ENCODE data around the gene LDLRAD3.
"Not testable (repeated sequence)": the region's sequence is repeated elsewhere in the genome, so short reads cannot be mapped to it uniquely, and the experiment has no call there.

The LDLRAD3 gene

GRCh38 chr11:36024716-36025115, 80.9 kb downstream of the LDLRAD3 start:
- no peak for DNase-seq

GRCh38 chr11:36026315-36026968, 82.6 kb downstream of the LDLRAD3 start:
- no peak for DNase-seq

- DNase-seq: no peak
These were observed 83.9 kb downstream of the LDLRAD3 start for GRCh38 chr11:36027731-36028130.

GRCh38 chr11:36029616-36030015, 85.8 kb downstream of the LDLRAD3 start:
- DNase-seq: no peak

GRCh38 chr11:36030731-36031281, 86.9 kb downstream of the LDLRAD3 start:
- peak; percentile 74 for DNase-seq

GRCh38 chr11:36033082-36033751, 89.4 kb downstream of the LDLRAD3 start:
- no peak for DNase-seq

GRCh38 chr11:36033936-36034335, 90.1 kb downstream of the LDLRAD3 start:
- DNase-seq: no peak

GRCh38 chr11:36034551-36035331, 90.9 kb downstream of the LDLRAD3 start:
- DNase-seq: peak; percentile 86

- DNase-seq: no peak
These were observed 91.6 kb downstream of the LDLRAD3 start for GRCh38 chr11:36035454-36035853.

GRCh38 chr11:36035999-36036398, 92.1 kb downstream of the LDLRAD3 start:
- DNase-seq: no peak

GRCh38 chr11:36037031-36037430, 93.2 kb downstream of the LDLRAD3 start:
- DNase-seq: peak; percentile 37

- no peak for DNase-seq
These were observed 94.7 kb downstream of the LDLRAD3 start for GRCh38 chr11:36038541-36038940.

GRCh38 chr11:36039471-36039870, 95.6 kb downstream of the LDLRAD3 start:
- DNase-seq: no peak

GRCh38 chr11:36041988-36042611, 98.2 kb downstream of the LDLRAD3 start:
- DNase-seq: peak; percentile 20

GRCh38 chr11:36044636-36045035, 100.8 kb downstream of the LDLRAD3 start:
- no peak for DNase-seq

- not testable (repeated sequence) for DNase-seq
These were observed 102.1 kb downstream of the LDLRAD3 start for GRCh38 chr11:36045945-36046344.

GRCh38 chr11:36046932-36047331, 103.1 kb downstream of the LDLRAD3 start:
- DNase-seq: no peak

- DNase-seq: no peak
These were observed 103.5 kb downstream of the LDLRAD3 start for GRCh38 chr11:36047344-36047743.

- DNase-seq: no peak
These were observed 104.8 kb downstream of the LDLRAD3 start for GRCh38 chr11:36048496-36049247.

- no peak for DNase-seq
These were observed 107.6 kb downstream of the LDLRAD3 start for GRCh38 chr11:36051235-36052144.

GRCh38 chr11:36053281-36053680, 109.4 kb downstream of the LDLRAD3 start:
- DNase-seq: no peak

Data from HCEC 1CT (cell line).